Activated T-cell treated with anti-CD3 and anti-CD28 coated beads for 24 hours (primary cell): ENCODE results near the gene SRD5A3.

Source experiments
- DNase-seq: peaks from one replicate; pipeline ENCODE4 v3.0.0-alpha.2; 2020; ENCODE audit warnings: low read depth

SRD5A3 gene

DNA sequence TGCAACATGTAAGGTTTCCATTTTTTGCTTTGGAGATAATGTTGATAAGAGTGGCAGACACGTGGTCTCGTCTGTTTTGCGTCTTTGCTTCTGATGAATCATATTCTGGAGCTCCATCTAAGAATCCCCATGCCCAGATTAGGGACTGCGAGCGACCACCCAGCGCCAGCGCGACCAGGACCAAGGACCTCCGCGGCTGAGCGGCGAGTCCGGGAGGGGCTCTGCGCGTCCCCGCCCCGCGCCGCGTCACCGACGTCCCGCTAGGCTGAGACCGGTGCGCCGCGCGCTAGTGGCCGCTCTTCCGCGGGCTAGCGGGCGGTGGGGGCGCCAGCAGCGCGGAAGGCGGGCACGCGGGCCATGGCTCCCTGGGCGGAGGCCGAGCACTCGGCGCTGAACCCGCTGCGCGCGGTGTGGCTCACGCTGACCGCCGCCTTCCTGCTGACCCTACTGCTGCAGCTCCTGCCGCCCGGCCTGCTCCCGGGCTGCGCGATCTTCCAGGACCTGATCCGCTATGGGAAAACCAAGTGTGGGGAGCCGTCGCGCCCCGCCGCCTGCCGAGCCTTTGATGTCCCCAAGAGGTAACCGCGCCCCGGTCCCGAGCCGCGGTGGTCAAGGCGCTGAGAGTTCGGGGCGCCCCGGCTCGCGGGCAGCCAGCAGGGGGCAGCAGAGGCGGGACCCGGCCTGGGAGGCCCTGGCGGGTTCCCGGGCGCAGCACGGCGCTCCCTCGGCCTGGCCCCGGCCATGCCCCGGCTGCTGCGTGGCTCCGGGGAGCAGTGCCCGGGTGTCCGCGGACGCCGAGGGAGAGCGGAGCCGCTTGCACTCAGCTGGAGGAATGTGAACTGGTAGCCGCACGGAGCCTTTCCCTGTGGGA is at the start of gene SRD5A3:
SRD5A3 (plus strand) TSS at position 263 of the 871 bp plus-strand sequence; CDS start at position 358, 95 bp downstream.
- peak; percentile 82 for DNase-seq

DNA sequence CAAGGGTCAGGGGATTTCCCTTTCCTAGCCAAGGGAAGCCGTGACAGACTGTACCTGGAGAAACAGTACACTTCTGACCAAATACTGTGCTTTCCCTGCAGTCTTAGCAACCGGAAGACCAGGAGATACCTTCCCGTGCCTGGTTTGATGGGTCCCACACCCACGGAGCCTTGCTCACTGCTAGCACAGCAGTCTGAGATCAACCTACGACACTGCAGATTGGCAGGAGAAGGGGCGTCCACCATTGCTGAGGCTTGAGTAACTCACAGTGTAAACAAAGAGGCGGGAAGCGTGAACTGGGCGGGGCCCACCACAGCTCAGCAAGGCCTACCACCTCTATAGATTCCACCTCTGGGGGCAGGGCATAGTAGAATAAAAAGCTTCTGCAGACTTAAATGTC is 48.7 kb upstream of the SRD5A3 start:
- no peak for DNase-seq

DNA sequence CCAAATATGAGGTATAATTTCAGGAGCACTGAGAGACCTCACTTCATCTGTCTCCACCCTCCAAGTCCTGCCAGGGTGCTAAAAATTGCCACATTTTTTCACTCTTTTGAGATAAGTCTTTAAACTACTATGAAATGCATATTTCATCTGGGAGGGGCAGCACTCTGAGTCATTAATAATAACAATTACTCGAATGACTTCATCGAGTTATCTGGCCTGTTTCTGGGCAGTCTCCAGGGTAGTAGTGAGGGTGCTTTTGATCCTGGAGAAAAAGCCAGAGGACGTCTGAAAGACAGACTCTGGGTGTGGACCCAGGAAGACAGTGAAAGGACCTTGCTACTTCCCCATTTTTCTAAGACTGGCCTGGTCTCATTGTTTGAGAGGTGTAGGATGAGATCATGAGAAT is 42.3 kb upstream of the SRD5A3 start:
- no peak for DNase-seq

DNA sequence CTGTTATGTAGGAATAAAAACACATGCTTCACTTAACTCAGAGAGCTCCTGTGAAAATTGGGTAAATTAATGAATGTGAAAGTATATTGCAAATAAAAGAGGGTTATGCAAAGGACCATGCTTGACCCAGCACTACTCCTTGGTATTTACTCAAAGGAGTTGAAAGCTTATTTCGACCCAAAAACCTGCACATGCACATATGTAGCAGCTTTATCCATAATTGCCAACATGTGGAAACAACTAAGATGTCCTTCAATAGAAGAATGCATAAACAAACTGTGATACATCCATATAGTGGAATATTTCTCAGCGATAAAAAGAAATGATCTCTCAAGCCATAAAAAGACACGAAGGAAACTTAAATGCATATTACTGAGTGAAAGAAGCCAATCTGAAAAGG is 41.7 kb upstream of the SRD5A3 start:
- DNase-seq: no peak

GRCh38 chr4:55308071-55308470 is 38.0 kb upstream of the SRD5A3 start:
- no peak for DNase-seq

- DNase-seq: no peak
Measured at GRCh38 chr4:55311792-55312488, 34.1 kb upstream of the SRD5A3 start.

DNA sequence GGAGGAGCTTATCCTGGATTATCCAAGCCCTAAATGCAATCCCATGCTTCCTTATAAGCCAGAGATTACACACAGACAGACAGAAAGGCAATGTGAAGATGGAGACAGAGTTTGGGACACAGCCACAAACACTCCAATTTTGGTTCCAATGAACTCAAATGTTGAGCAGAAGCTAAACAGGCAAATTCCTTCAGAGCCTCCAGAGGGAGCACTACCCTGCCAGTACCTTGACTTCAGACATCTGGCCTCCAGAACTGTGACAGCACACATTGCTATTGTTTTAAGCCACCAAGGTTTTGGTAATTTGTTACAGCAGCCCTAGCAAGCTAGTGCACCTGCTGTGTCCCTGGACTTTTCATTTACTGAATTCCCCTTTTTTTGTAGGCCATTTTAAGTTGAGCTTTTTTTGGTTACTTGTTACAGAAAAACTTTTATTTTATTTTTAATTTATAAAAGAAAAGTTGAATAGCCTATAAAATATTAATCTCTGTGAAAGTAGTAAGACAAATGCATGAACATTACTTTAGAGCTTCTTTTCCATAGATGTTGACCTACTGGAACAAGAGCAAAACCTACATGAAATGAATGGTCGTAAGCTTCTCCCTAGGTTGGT is 33.4 kb upstream of the SRD5A3 start:
- peak; percentile 14 for DNase-seq

GRCh38 chr4:55314141-55314820 is 31.8 kb upstream of the SRD5A3 start:
- no peak for DNase-seq

GRCh38 chr4:55318175-55319129 is 27.6 kb upstream of the SRD5A3 start:
- DNase-seq: peak; percentile 7

DNA sequence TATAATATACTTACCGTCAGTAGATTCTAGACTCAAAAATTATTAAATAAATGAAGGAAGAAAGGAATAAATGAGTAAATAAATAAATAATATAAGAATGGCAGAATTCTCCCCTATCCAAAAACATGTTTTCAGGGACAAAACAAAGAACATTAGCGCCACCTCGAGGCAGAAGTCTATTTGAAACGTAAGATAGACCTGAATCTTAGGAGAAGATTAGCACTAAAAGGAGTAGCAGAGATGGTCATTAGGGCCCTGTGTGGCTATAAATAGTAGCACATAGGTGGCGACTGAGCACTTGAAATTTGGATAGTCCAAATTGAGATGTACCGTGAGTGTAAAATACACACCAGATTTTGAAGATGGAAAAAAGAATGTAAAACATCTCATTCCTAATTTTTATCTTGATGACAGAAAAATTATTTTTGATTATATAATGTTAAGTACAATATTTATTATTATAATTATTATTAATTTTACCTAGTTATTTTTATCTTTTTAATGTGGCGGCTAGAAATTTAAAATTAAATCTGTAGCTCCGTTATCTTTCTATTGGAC is 24.3 kb upstream of the SRD5A3 start:
- peak; percentile 50 for DNase-seq

DNA sequence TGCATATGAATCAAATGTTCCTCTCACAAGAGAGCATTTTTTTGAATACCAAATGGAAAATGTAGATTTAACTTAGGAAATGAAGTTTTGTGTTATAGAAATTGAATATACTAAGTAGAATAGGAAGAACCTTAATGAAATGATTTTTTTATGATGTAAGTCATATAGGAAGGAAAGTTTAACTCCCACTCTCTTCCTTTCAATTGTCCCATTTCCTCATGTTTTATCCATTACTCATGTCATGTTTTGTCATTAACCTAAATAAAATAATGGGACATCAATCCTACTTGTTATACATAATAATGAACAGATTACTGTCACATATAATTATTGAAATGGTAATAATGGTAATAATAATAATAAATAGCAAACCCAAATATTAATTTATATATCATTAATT is 22.7 kb upstream of the SRD5A3 start:
- DNase-seq: no peak

- no peak for DNase-seq
Measured at GRCh38 chr4:55326629-55327028, 19.4 kb upstream of the SRD5A3 start.

GRCh38 chr4:55329012-55329411 is 17.0 kb upstream of the SRD5A3 start:
- DNase-seq: no peak

DNA sequence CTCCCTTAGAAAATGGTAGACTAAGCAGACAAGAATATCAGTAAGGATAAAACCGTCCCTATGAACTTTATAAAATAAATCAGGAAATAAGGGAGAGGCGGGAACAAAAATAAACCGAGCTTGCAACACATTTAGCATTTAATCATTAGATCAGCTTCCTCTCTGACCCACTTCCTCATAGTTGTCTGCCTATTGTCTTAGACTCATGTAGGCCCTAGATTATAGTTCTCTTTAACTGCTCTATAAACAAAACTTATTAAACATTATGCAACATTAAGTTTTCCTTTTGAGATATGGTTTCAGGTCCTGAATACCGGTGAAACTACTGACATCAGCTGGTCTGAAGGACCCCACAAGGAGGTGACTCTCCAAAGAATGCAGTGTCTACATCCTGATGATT is 15.8 kb upstream of the SRD5A3 start:
- no peak for DNase-seq

- no peak for DNase-seq
Measured at GRCh38 chr4:55336138-55337034, 9.7 kb upstream of the SRD5A3 start.

GRCh38 chr4:55337944-55338343 is 8.1 kb upstream of the SRD5A3 start:
- DNase-seq: no peak

DNA sequence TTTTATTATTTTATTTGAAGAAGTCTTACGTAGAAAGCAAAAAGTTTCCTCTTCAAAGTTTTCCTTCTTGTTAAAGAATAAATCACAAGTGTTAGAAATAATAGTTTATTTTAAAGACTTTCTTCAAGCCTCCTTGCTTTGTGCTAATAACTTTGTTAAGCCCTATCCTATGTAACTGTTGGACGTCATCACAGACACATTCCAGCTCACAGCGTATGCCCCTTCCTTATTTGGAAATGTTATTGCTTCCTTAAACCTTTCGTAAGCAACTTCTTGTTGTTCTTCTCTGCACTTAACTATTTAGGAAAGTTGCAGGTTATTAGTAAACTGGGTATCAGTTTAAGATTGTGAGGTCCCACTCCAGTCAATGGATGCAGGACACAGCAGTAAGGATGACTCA is 7.6 kb upstream of the SRD5A3 start:
- no peak for DNase-seq

DNA sequence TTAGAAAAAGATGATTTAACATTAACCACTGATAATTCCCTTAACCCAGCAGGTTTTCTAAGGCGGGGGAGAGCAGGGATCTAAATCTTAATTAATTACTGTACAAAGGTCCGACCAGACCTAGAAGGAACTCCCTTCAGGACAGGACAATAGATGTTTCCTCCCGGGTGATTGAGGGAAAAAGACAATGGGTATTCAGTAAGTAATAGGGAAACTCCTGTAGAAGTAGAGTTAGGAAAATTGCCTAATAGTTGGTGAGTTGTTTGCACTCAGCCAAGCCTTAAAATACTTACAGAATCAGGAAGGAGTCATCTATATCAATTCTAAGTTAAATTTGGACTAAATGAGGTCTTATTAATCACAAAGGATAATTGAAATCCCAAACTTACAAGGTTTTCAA is 5.8 kb upstream of the SRD5A3 start:
- DNase-seq: no peak

GRCh38 chr4:55343887-55344286 is 2.2 kb upstream of the SRD5A3 start:
- no peak for DNase-seq

- no peak for DNase-seq
Measured at GRCh38 chr4:55345054-55345453, 988 bp upstream of the SRD5A3 start.
